ENCODE results near the gene AFAP1L1.

Gene AFAP1L1

GRCh38 chr5:149271716-149272563, at the start of gene AFAP1L1:
TSS of gene AFAP1L1 (plus strand) at chr5:149271859. CDS start at chr5:149271969, 110 bp downstream.
- no peak for DNase-seq

GRCh38 chr5:149223081-149223848, 48.4 kb upstream of the AFAP1L1 start:
- DNase-seq, result no peak

GRCh38 chr5:149224282-149224681, 47.4 kb upstream of the AFAP1L1 start:
- peak; percentile 28 for DNase-seq

GRCh38 chr5:149227168-149227826, 44.4 kb upstream of the AFAP1L1 start:
- no peak for DNase-seq

DNA sequence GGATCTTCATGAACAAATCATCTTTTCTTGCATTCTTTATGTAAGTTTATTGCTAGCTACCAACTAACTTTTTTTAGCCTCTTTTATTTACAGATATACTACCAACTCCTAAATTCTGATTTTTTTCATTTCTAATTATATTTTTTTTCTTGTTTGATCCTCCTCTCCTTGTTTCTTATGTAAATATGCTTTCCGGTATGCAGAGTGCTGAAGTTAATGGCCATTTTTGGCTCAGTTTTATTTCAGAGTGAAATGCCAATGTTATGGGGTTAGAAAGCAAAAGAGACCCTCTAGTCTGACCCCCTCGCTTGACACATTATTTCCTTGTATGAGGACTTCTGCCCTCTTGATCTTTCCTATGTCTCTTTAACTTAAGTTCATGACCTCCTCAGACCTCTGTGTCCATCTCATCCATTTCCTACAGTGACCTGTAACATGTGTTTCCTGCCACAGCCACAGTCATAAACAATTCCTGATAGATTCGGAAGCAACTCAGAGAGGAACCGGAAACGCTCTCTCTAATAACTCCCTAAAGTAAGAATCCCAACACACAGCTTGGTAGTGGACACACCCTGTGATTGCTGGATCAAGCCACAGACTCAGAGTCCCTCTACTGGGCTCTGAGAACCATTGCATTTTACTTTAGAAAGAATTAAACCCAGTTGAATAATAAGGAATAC, 42.9 kb upstream of the AFAP1L1 start:
- peak; percentile 60 for DNase-seq

DNA sequence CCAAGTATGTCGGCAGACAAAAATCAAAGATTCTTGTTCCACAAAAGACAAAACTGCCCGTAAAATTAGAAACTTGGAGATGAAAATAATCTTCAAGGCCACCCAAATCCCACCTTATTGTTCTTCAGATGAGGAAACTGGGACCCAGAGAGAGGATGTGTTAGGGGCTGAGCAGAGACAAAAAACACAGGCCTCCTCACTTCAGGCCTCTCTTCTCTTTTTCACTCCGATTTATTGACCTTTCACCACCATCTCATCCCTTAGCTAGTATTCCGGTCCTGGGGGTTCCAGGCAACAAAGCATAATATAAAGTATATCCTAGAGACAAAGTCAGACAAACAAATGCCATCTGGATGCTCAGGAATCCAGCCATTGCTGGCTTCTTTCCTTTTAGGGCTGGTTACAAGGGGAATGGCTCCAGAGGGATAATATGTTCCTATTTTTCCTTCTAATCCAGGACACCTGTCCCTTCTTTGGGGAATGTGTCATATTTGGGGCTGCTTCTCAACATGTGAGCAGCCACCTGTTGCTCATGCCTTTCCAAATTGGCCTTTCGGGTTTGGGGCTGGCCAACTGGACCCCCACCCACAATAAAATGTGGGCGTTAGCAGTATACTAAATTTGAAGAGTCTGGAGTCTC, 42.2 kb upstream of the AFAP1L1 start:
- DNase-seq, result no peak

GRCh38 chr5:149235841-149236240, 35.8 kb upstream of the AFAP1L1 start:
- DNase-seq, result no peak

DNA sequence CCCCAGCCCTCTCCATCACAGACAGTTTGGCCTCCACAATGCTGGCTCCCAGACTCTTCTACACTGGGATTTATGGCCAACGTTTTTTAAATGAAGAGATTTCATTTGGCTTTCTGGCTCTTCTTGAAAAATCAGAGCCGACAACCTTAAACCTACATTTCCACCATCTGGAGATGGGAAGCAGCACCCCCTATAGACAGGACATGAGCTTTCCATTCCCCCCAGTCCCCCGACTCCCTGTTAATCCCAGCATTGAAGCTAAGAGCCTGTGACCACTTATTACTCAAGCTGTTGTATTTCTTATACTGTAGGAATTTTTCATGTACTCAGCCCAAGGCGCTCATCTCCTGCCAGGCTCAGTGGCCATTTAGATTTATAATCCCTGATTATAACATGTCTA, 34.0 kb upstream of the AFAP1L1 start:
- no peak for DNase-seq

- DNase-seq, result no peak
Measured at GRCh38 chr5:149238540-149238939, 33.1 kb upstream of the AFAP1L1 start.

DNA sequence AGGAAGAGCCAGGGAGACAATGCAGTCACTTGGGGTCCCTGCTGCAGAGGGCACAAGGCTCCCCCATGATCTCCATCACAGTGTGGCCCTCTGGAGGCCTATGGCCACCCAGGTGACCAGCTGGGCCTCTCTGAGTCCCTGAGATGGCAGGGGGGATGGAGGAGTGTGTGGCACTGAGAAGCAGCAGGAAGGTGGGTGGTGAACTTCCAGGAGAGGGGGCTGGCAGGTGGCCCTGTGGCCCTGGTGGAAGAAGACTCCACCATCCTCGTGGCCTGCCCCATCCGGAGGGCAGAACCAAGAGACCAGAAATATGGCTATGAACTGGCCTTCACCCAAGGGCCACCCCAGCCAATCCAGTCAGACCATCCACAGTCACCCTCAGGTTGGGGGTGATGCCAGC, 31.7 kb upstream of the AFAP1L1 start:
- no peak for DNase-seq

DNA sequence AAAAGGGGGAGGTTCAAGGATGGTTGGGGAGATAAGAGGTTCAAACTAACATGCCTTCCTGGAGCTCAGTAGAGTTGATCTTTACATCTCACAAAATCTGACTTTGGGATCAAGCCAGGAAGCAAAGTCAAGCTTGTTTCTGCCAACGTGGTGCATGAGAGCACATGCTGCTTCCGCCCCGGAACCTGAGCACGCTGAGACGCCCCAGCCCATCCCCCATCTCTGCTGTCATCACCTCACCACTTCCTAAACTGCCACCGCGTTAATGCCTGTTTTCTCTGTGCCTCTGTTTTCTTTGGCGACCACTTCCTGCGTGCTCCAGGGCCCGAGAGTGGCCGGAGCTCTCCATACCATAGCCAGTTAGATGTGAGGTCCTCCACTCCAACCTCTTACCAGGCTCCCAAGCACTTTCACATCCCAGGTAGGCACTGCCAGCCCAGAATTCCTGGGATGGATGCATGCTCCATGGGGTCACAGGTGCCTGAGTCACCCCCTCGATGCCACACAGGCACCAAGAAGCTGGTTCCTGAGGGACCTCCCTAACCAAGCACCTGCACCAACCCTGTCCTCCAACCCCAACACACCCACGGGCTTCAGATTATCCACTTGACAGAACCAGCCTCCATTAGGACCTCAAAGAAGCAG, 31.2 kb upstream of the AFAP1L1 start:
- DNase-seq, result no peak

DNA sequence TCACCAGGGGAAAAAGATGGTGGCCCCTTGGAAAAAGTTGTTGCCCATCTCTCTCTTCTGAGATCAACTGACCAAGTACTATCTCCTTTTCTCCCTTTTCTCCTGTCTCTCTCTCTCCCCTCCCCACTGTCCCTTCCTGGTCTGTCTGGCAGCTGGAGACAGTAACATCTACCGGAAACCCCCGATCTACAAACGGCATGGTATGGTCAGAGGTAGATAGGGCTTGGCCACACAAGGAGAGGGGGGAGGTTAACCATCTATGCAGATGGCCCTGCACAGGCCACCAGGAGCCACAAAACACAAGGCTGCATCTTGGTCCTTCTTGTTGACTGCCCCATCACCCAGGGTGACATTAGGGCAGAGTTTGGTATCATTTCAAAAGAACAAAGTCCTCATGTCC, 29.3 kb upstream of the AFAP1L1 start:
- DNase-seq, result no peak

- no peak for DNase-seq
Measured at GRCh38 chr5:149246906-149247305, 24.8 kb upstream of the AFAP1L1 start.

GRCh38 chr5:149247726-149248125, 23.9 kb upstream of the AFAP1L1 start:
- DNase-seq, result no peak

DNA sequence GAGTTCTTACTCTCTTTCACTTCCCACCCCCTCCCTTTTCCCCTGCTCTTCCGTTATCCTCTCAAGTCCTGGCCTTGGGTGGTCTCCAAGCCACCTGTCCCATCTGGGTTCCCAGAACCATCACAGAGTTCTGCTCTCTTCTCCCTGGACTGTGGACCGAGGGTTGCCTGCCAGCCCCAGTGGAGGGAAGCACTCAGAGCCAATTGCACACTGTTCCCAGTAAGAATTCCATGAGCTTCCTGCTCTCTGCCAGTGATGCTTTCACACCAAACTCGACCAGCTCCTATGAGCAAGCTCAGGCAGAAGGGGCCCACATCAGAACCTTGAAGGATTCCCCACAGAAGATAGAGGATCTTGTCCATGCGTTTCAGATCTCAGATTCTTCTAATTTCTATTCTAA, 20.1 kb upstream of the AFAP1L1 start:
- no peak for DNase-seq

DNA sequence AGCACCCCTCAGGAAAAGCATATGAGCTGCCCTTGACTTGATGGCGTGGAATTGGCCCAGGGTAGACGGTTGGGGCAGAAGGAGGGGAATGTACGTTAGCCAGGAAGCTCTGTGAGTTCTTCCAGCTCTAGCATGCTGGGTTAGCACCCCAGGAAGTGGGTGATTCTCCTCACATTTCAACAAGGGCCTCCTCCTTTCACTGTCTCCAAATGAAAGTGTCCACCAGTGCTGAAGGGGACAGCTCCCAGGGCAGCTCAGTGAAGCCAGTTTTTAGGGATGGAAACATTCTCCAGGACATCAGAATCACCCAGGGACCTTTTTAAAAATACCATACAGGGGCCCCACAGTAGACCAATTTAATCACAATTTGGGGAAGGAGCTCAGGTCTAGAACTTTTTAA, 17.2 kb upstream of the AFAP1L1 start:
- DNase-seq, result no peak

DNA sequence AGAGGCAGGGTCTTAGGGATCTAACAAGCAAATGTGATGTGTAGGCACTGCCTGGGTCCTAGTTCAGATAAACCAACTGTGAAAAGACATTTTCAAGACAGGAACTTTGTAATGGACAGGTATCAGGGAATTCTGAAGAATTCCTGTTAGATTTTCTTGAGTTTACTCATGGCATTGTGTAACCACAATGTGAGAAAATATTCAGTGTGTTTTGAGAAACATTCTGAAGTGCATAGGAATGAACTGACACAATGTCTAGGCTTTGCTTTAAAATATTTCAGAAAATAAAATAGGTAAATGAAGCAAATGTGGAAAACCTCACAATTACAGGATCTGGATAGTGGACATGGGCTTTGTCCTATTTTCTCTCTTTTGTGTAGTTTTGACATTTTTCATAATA, 15.2 kb upstream of the AFAP1L1 start:
- DNase-seq, result no peak

- no peak for DNase-seq
Measured at GRCh38 chr5:149257131-149257530, 14.5 kb upstream of the AFAP1L1 start.

- DNase-seq, result no peak
Measured at GRCh38 chr5:149257889-149258705, 13.6 kb upstream of the AFAP1L1 start.

DNA sequence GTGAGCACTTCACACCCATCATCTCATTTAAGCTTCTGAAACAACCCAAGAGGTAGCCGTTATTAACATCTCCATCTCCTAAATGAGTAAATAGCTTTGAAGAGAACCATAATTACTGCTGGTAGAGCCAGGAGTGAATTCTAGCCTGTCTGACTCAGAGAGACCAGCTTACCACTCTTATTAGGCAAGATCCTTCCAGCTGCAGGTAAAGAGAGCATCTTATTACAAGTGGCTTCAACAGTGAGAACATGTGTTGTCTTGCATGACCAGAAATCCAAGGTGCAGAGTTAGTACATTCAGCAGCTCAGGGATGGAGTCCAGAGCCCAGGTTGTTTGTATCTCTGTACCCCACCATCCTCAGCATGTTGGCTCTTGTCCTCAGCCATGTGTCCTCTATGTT, 10.9 kb upstream of the AFAP1L1 start:
- no peak for DNase-seq

GRCh38 chr5:149261246-149261645, 10.4 kb upstream of the AFAP1L1 start:
- no peak for DNase-seq
